Activated T-cell treated with anti-CD3 and anti-CD28 coated beads for 24 hours (primary cell): Measurements from ENCODE around the gene TARP.

Experiments
- DNase-seq: peaks from one replicate; pipeline ENCODE4 v3.0.0-alpha.2; 2020; ENCODE audit warnings: low read depth

The TARP gene

DNA sequence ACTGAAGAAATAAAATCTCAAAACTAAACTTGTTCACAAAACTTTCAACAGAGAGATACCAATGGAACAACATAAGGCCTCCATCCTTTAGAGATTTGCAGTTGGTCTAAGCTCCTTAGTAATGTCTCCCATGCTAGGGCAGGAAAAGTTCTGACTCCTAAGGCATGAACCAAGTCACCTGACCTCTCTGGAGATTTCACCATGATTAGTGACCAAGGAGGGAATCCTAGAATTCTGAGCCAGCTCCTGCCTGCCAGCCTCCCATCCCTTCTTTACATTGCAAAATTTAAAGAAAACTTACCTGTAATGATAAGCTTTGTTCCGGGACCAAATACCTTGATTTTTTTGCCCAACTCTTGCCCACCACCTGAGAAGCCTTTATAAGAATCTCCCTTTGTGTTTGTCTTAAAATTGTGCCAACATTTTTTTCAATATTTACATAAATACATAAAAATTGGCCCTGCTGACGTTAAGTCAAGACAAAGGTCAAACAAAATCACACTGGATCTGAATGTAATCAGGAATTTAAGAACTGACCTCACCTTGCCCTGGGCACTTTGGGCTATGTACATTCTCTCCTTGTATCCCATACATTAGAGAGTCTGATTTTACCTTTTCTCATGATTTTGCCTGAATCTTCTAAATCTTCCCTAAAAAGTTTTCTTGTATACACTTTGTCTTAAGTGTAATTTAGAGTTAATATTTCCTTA lies at the start of gene TARP:
TSS of gene TARP (minus strand) at position 351 of the 710 bp plus-strand sequence.
- no peak for DNase-seq

- no peak for DNase-seq
These were observed 49.7 kb upstream of the TARP start for GRCh38 chr7:38323156-38323555.

DNA sequence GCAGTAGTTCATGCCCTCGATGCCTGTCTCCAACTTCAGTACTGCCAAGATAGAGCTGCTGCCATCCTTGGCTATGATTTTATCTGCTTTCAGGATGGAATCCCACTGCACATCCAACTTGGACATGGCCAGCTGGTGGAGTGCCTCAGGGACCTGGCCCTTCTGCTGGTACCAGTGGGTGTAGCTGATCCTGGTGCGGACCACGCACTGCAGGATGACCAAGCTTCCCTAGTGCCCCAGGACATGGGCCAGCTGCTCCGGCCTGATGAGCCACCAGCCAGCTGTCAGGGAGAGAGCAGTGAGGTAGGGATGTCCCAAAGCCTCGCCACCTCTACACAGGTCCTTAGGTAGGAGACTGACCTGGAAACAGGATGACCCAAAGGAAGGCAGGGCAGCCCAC lies 49.0 kb upstream of the TARP start:
- no peak for DNase-seq

DNA sequence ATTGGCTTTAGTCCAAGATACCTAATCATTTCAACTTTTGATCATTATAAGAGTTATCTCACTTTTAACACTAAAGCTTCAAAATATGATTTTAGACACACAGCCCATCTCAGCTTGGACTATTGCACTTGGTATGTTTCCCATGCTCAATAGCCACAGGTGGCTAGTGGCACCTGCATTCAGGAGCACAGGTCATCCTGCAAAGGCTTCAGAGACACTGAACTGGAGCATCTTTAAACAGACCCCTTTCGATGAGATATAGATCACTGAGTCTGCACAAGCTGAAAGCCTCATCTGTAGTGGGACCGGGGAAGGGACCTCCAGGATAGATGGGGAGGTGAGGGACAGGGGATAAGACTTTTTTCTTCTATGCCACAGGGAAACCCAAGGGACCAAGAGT lies 48.5 kb upstream of the TARP start:
- DNase-seq, result no peak

DNA sequence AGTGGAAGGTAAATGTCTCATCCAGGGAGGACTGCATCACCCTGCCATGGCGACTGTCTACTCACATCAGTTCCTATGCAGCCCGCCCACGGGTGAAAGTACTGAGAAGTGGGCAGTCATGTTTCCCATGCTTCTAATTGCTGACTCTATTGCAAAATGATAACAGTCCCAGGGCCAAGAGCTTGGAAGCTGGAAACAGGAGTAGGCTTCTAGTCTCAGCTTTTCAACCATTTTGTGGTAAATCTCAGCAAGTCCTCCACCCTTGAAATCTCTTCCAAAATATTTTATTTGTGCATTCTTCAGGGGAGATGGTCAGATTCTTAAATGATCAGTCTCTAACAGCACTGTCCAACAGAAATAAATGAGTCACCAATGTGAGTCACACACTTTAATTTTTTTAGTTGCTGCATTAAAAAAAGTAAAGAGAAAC lies 48.1 kb upstream of the TARP start:
- no peak for DNase-seq

- no peak for DNase-seq
These were observed 47.6 kb upstream of the TARP start for GRCh38 chr7:38321050-38321449.

DNA sequence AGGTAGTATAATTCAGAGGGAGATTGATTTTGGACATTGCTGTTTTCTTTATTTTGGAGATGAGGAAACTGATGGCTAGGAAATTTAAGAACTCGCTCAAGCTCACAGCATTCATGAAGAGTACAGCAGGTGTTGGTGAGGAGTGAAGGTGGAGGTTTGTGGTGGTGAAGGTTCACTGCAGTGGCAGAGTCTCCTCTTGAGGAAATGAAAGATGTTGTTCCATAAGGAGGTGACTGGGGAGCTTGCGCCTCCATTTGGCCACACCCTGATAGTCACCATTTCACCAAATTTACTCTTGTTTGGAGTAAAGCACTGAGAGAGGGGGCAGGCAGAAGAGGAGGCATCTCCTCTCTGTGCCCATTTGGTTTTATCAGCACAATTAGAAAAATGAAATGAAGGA lies 46.4 kb upstream of the TARP start:
- DNase-seq, result no peak

- DNase-seq, result no peak
These were observed 45.5 kb upstream of the TARP start for GRCh38 chr7:38318803-38319416.

GRCh38 chr7:38318241-38318640 lies 44.8 kb upstream of the TARP start:
- no peak for DNase-seq

- no peak for DNase-seq
These were observed 44.1 kb upstream of the TARP start for GRCh38 chr7:38317515-38317914.

- no peak for DNase-seq
These were observed 43.4 kb upstream of the TARP start for GRCh38 chr7:38316733-38317360.

DNA sequence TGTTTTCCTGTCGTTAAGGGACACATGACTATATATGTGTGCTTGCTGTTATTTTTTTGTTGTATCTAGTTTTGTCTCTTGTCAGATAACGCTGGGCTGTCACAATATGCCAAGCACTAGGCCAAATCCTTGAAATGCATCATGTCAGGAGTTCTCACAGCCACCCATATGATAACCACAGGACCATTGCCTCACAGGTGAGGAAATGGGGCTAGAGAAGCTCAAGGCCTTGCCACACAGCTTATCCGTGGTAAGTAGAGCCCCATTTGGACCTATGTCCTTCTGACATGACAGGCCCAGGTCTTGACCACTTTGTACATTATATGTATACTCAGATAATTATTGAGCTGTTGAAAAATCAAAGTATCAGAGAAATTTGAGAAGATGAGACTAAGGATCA lies 42.0 kb upstream of the TARP start:
- DNase-seq, result no peak

DNA sequence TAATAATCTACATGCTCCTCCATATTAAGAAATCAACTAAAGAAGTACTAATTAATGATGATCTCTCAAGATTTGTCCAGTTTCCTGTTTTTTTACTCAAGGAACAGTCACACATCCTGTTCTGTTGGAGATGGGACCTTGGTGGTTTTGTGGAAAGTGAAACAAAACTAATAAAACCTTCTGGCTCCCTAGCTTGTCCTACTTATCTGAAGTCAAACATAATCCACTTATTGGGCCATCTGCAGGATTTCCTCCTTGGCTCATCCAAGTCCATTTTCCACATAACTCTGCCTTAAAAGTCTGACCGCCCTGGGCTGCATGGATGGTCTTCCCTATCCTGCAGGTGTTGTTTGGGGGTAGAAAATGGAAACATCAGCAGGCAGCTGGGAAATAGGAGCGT lies 39.4 kb upstream of the TARP start:
- no peak for DNase-seq

- no peak for DNase-seq
These were observed 38.0 kb upstream of the TARP start for GRCh38 chr7:38311329-38311937.

DNA sequence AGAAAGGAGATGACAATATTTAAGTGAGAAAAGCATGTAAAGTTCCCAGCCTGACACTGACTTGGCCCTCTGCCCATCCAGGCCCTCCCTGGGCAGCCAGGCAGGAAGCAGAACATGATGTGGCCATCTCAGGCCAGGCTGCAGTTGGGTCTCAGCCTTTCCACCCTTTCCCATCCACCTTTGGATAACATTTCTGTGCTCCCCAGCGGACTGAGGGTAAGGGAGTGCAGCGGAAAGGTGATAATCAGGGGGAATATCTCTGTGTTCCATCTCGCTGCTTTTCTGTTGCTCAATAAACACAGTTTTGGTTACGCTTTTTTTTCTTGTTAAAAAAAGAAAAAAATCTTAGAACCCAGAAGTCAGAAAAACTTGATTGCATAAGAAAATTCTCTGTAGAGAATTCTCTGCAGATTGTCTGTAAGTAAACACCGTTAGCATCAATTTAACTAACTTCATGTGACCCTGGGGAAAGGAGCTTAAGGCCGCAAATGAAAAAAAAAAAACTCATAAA lies 37.2 kb upstream of the TARP start:
- no peak for DNase-seq

GRCh38 chr7:38309555-38309954 lies 36.1 kb upstream of the TARP start:
- no peak for DNase-seq

DNA sequence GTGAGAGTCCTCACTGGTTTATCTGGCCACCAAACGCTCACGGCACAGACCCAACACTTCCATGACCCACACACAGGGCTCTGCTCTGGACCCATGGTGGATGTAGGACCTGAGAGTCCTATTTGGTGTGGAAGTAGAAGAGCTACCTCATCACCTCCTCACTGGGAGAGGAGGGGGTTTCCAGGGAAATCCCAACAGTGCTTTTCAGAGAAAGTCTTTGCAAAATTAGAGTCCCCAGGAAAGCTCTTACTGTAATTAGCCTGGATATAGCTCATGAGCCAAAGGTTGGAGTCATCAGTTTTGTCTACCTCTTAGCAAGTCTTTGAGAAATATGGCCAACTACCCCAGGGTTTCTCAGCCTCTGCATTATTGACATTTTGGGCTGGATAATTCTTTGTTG lies 34.7 kb upstream of the TARP start:
- DNase-seq, result no peak

GRCh38 chr7:38307640-38308039 lies 34.2 kb upstream of the TARP start:
- no peak for DNase-seq

DNA sequence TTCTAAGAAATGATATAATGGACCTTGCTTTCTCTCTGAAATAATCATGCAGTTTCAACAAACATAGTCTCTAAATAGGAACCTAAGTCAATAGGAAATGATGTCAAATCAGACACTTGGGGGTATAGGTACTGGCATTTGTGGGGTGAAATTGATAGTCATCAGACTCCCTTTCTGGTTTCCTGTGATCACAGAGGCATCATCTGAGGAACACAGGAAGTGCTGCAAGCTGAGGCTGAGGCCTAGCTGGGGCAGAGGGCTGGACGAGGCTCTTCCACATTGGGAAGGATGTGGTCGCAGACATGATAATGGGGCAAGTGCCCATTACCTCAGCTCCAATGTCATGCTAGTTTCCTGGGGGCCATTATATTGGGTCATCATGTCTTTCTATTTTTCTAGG lies 33.5 kb upstream of the TARP start:
- DNase-seq, result no peak

- DNase-seq, result no peak
These were observed 32.7 kb upstream of the TARP start for GRCh38 chr7:38306171-38306570.

DNA sequence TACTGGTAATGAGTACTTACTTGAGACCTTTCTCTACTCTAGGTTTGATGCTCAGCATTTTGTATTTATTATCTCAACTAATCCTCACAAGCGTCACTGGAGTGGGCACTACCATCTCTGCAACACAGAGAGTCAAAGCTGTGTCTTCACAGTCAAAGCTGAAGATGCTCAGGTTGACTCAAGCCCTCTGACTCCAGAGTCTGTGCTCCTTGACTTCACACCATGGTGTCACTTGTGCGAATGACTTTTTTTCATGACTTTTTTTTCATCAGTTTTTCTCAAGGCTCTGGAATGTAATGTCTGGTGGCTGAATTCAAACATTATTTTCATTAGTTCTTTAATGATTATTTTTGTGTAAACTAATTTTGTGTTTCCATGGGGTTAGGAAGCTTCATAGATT lies 30.4 kb upstream of the TARP start:
- no peak for DNase-seq

GRCh38 chr7:38300175-38300574 lies 26.7 kb upstream of the TARP start:
- DNase-seq, result no peak
